MM.1S (cell line): ENCODE data around the gene PCP2.

Source experiments
- DNase-seq: peaks from one replicate; pipeline ENCODE4 v3.0.0-alpha.2; 2015
- H2AFZ ChIP-seq: fragments of 300-600 bp; sonication (generic); 2 replicates; pipeline ENCODE4 v1.6.0; 2016; ENCODE audit warnings: antibody characterized with exemption, low read length
- H3F3A ChIP-seq: fragments of 300-600 bp; sonication (generic); 2 replicates; pipeline ENCODE4 v1.6.1; 2016; ENCODE audit warnings: mild to moderate bottlenecking, antibody characterized with exemption, low read length, moderate library complexity, mixed read lengths; ENCODE audit not compliant: insufficient read depth
- H3K27ac ChIP-seq: fragments of 300-600 bp; sonication (generic); 2 replicates; pipeline ENCODE4 v1.5.1; 2016; ENCODE audit warnings: mild to moderate bottlenecking, low read length
- H3K27me3 ChIP-seq: fragments of 300-600 bp; sonication (generic); replicated peaks from 2 replicates; pipeline ENCODE4 v1.6.0; 2016; ENCODE audit warnings: low read length; ENCODE audit not compliant: insufficient read depth
- H3K36me3 ChIP-seq: fragments of 300-600 bp; sonication (generic); replicated peaks from 2 replicates; pipeline ENCODE4 v1.6.1; 2016; ENCODE audit warnings: mild to moderate bottlenecking, low read length, mixed read lengths; ENCODE audit not compliant: insufficient read depth
- H3K4me1 ChIP-seq: fragments of 300-600 bp; sonication (generic); 2 replicates; pipeline ENCODE4 v1.6.1; 2016; ENCODE audit warnings: low read length, mixed read lengths
- H3K4me2 ChIP-seq: fragments of 300-600 bp; sonication (generic); 2 replicates; pipeline ENCODE4 v1.6.0; 2016; ENCODE audit warnings: low read depth, low read length
- H3K4me3 ChIP-seq: fragments of 300-600 bp; sonication (generic); 2 replicates; pipeline ENCODE4 v1.5.1; 2016; ENCODE audit warnings: low read length, mixed read lengths
- H3K79me2 ChIP-seq: fragments of 300-600 bp; sonication (generic); 2 replicates; pipeline ENCODE4 v1.6.1; 2016; ENCODE audit warnings: mixed run types, low read length, mixed read lengths
- H3K9ac ChIP-seq: fragments of 300-600 bp; sonication (generic); 2 replicates; pipeline ENCODE4 v1.6.1; 2016; ENCODE audit warnings: low read length, mixed read lengths
- H3K9me2 ChIP-seq: fragments of 300-600 bp; sonication (generic); replicated peaks from 2 replicates; pipeline ENCODE4 v1.6.1; 2016; ENCODE audit warnings: mild to moderate bottlenecking, low read length, mixed read lengths; ENCODE audit not compliant: insufficient read depth
- H3K9me3 ChIP-seq: fragments of 300-600 bp; sonication (generic); replicated peaks from 2 replicates; pipeline ENCODE4 v1.6.1; 2016; ENCODE audit warnings: mild to moderate bottlenecking, low read length, mixed read lengths; ENCODE audit not compliant: insufficient read depth
- H4K20me1 ChIP-seq: fragments of 300-600 bp; sonication (generic); 2 replicates; pipeline ENCODE4 v1.6.1; 2016; ENCODE audit warnings: mild to moderate bottlenecking, low read length, moderate library complexity, mixed read lengths; ENCODE audit not compliant: insufficient read depth
- EZH2 ChIP-seq: fragments of 300-600 bp; sonication (generic); optimal IDR thresholded peaks from 2 replicates; pipeline ENCODE3; 2017; ENCODE audit warnings: low read depth, mild to moderate bottlenecking, antibody characterized with exemption, low read length, mixed read lengths
- EZH2phosphoT487 ChIP-seq: fragments of 300-600 bp; sonication (generic); IDR thresholded peaks from 2 replicates; pipeline ENCODE4 v1.6.1; 2018; ENCODE audit warnings: antibody characterized with exemption, low read length
- TF ChIP-seq, protein P1 (sequence below): fragments of 300-600 bp; sonication (generic); IDR thresholded peaks from 2 replicates; pipeline ENCODE4 v1.5.1; 2016; ENCODE audit warnings: antibody characterized with exemption, low read length, mixed read lengths

The PCP2 gene

DNA sequence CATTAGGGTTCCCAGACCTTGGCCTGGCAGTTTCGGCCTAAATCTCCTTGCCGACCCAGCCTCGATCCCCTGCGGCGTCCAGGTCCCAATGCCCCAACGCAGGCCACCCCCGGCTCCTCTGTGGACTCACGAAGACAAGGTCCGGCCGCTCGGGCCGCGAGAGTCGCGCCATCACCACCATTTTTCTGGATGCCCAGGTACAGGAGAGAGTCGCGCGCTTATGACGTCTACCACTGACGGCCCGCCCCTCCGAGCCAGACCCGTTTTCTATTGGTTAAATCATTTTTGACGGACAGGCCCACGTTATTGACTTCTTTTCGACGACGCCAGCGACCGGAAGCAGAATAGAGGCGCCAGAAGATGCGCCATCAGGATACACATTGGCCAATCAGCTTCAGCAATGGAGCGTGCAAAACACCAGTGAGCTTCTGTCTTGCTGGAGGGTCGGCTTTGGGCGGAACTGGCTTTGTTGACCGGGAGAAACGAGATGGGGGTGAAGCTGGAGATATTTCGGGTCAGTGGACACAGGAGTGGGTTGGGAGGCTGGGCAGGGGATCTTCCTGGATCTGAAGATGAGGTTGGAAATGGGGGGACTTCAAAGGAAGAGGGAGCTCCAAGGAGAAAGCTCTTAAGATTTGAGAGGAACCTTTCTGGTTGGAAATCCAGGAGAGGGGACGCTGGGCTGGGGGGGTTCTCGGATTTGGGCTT lies 4.0 kb downstream of the PCP2 start, which contains the start of the genes PET100 and XAB2:
Gene PET100, plus strand, starts transcription at position 447 of the 708 bp plus-strand sequence. Its CDS starts 41 bp downstream, at position 488.
Gene XAB2, minus strand, starts transcription at position 199 of the 708 bp plus-strand sequence. Its CDS starts 18 bp downstream, at position 181.
- H3K36me3 ChIP-seq: no peaks in the 10 kb centered on the region; the same call in 1 of the 2 replicates
- DNase-seq: peak; percentile 100
- no peaks in the 10 kb centered on the region for H3F3A ChIP-seq
- TF ChIP-seq EZH2phosphoT487 (no peak), EZH2 (no peak)
- TF ChIP-seq, protein P1, sequence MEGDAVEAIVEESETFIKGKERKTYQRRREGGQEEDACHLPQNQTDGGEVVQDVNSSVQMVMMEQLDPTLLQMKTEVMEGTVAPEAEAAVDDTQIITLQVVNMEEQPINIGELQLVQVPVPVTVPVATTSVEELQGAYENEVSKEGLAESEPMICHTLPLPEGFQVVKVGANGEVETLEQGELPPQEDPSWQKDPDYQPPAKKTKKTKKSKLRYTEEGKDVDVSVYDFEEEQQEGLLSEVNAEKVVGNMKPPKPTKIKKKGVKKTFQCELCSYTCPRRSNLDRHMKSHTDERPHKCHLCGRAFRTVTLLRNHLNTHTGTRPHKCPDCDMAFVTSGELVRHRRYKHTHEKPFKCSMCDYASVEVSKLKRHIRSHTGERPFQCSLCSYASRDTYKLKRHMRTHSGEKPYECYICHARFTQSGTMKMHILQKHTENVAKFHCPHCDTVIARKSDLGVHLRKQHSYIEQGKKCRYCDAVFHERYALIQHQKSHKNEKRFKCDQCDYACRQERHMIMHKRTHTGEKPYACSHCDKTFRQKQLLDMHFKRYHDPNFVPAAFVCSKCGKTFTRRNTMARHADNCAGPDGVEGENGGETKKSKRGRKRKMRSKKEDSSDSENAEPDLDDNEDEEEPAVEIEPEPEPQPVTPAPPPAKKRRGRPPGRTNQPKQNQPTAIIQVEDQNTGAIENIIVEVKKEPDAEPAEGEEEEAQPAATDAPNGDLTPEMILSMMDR: no peak
- H3K9ac ChIP-seq: peak within 1 kb of the TSS; percentile 91
- H3K9me2 ChIP-seq: no peaks in the 10 kb centered on the region
- peaks cover 14% of the 10 kb centered on the region for H3K4me1 ChIP-seq
- H3K27me3 ChIP-seq: no peaks in the 10 kb centered on the region
- peak within 1 kb of the TSS; percentile 85 for H3K4me2 ChIP-seq
- H3K4me3 ChIP-seq: peak within 1 kb of the TSS; percentile 94
- peaks cover 58% of the 10 kb centered on the region for H3K79me2 ChIP-seq
- no peaks in the 10 kb centered on the region for H3K9me3 ChIP-seq
- H4K20me1 ChIP-seq: no peaks in the 10 kb centered on the region
- peak within 1 kb of the TSS; percentile 32; the same call in 1 of the 2 replicates for H3K27ac ChIP-seq
- peak within 1 kb of the TSS; percentile 62 for H2AFZ ChIP-seq

DNA sequence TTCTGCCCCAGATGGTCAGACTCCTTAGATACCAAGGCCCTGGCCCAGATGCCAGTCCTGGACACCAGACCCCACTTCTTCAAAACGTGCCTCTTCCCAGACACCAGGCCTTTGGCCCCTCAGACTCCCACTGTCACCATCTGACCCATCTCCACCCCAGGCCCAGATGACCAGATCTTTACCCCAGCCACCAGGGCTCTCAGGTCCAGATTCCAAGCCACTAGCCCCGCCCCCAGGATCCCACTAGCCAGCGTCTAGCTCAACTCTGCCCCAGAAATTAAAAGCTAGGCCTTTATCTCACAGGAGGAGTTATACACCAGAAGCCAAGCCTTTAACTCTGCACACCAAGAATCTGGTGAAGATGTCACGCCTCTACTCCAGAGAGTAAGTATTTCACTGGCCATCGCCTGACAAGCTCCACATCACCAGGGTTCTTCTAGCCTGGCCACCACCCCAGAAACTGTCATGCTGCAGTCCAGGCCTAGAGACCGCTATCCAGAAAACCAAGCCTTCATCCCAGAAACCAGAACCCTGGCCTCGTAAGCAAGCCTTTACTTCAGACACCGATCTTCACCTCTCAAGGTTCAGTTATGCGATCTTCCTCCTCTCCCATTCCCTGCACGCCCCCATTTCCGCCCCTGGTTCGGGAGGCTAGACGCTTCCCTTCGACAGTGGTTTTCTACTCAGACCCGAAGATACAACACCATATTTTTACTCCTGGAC lies 4.8 kb downstream of the PCP2 start:
- Histone ChIP-seq H3F3A (no peaks in the 10 kb centered on the region), H2AFZ (peak overlapping the region; percentile 62), H4K20me1 (no peaks in the 10 kb centered on the region), H3K9me3 (no peaks in the 10 kb centered on the region), H3K27ac (peak overlapping the region; percentile 32; the same call in 1 of the 2 replicates), H3K4me1 (peaks cover 14% of the 10 kb centered on the region), H3K4me3 (peak overlapping the region; percentile 94), H3K27me3 (no peaks in the 10 kb centered on the region), H3K4me2 (peak overlapping the region; percentile 85), H3K79me2 (peaks cover 58% of the 10 kb centered on the region), H3K9me2 (no peaks in the 10 kb centered on the region), H3K36me3 (no peaks in the 10 kb centered on the region; the same call in 1 of the 2 replicates), H3K9ac (peak overlapping the region; percentile 91)
- no peak for DNase-seq
- no peak for TF ChIP-seq EZH2phosphoT487
- no peak for TF ChIP-seq EZH2
- TF ChIP-seq, protein P1: no peak

DNA sequence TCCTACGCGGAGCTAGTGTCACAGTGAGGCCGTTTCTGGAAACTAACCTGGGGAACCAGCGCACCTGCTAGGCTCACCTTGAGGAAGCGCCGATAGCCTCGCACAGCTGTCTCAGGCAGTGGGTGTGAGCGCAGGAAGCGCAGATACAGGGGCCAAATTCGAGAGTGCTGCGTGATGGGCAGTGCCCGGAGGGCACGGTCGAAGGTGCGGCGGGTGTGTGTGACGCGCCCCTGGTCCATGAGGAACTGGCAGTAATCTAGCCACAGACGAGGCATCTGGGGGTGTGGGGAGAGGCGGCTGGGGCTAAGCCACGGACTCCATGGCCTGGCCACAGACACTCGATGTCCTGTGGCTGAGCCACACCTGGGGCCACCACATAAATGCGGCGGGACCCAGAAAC lies 6.4 kb downstream of the PCP2 start:
- H3K27ac ChIP-seq: no peak overlapping the region
- H3F3A ChIP-seq: no peaks in the 10 kb centered on the region
- H3K36me3 ChIP-seq: peaks cover 2% of the 10 kb centered on the region; the same call in 1 of the 2 replicates
- no peak overlapping the region for H3K9ac ChIP-seq
- TF ChIP-seq EZH2phosphoT487 (no peak), EZH2 (no peak)
- TF ChIP-seq, protein P1: no peak
- H3K9me2 ChIP-seq: no peaks in the 10 kb centered on the region
- peaks cover 14% of the 10 kb centered on the region for H3K4me1 ChIP-seq
- no peaks in the 10 kb centered on the region for H4K20me1 ChIP-seq
- H3K79me2 ChIP-seq: peaks cover 58% of the 10 kb centered on the region
- no peaks in the 10 kb centered on the region for H3K27me3 ChIP-seq
- no peak for DNase-seq
- H3K4me3 ChIP-seq: no peak overlapping the region
- H3K4me2 ChIP-seq: no peak overlapping the region
- H2AFZ ChIP-seq: no peak overlapping the region
- H3K9me3 ChIP-seq: no peaks in the 10 kb centered on the region
